ENCODE data around the gene F12. TPM values are rescaled to one million over a fixed set of nuclear protein-coding genes. Genes with fewer than 3 reads are reported as not detected.

The F12 gene
- total RNA-seq, 1 donor = not detected

- H3K4me2 ChIP-seq (ENCODE audit: insufficient read depth, low read length) = no peak overlapping the region
- peaks cover 15% of the 10 kb centered on the region for H4K20me1 ChIP-seq (ENCODE audit: insufficient read depth, low read length)
- TF ChIP-seq, protein P1, sequence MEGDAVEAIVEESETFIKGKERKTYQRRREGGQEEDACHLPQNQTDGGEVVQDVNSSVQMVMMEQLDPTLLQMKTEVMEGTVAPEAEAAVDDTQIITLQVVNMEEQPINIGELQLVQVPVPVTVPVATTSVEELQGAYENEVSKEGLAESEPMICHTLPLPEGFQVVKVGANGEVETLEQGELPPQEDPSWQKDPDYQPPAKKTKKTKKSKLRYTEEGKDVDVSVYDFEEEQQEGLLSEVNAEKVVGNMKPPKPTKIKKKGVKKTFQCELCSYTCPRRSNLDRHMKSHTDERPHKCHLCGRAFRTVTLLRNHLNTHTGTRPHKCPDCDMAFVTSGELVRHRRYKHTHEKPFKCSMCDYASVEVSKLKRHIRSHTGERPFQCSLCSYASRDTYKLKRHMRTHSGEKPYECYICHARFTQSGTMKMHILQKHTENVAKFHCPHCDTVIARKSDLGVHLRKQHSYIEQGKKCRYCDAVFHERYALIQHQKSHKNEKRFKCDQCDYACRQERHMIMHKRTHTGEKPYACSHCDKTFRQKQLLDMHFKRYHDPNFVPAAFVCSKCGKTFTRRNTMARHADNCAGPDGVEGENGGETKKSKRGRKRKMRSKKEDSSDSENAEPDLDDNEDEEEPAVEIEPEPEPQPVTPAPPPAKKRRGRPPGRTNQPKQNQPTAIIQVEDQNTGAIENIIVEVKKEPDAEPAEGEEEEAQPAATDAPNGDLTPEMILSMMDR (IDR thresholded peaks at IDR 0.05; ENCODE audit: extremely low read depth, low read depth, low read length) = no peak
- no peaks in the 10 kb centered on the region for H3K9me3 ChIP-seq (ENCODE audit: low read depth, low read length)
- DNase-seq (ENCODE audit: insufficient read length, low spot score, missing footprints) = peak; percentile 88
- H3K27ac ChIP-seq (ENCODE audit: low read depth, low read length) = no peak overlapping the region
- H3K27me3 ChIP-seq (ENCODE audit: insufficient read depth, low read length) = no peaks in the 10 kb centered on the region
- peaks cover 30% of the 10 kb centered on the region for H3K79me2 ChIP-seq (ENCODE audit: insufficient read depth, low read length)
- peaks cover 16% of the 10 kb centered on the region for H3K36me3 ChIP-seq (ENCODE audit: insufficient read depth, low read length)
- no peak overlapping the region for H2AFZ ChIP-seq (ENCODE audit: low read length)
- H3K4me3 ChIP-seq (ENCODE audit: insufficient read depth, low read length) = no peak overlapping the region
- peaks cover 20% of the 10 kb centered on the region for H3K4me1 ChIP-seq (ENCODE audit: insufficient read depth, low read length)
Observed at GRCh38 chr5:177429248-177430040, 20.1 kb upstream of the F12 start.

- H2AFZ ChIP-seq (ENCODE audit: low read length) = no peak overlapping the region
- no peaks in the 10 kb centered on the region for H3K9me3 ChIP-seq (ENCODE audit: low read depth, low read length)
- no peak overlapping the region for H3K4me2 ChIP-seq (ENCODE audit: insufficient read depth, low read length)
- no peak overlapping the region for H3K27ac ChIP-seq (ENCODE audit: low read depth, low read length)
- H3K36me3 ChIP-seq (ENCODE audit: insufficient read depth, low read length) = peaks cover 12% of the 10 kb centered on the region
- DNase-seq (ENCODE audit: insufficient read length, low spot score, missing footprints) = no peak
- H3K27me3 ChIP-seq (ENCODE audit: insufficient read depth, low read length) = no peaks in the 10 kb centered on the region
- peaks cover 15% of the 10 kb centered on the region for H4K20me1 ChIP-seq (ENCODE audit: insufficient read depth, low read length)
- TF ChIP-seq, protein P1 (IDR thresholded peaks at IDR 0.05; ENCODE audit: extremely low read depth, low read depth, low read length) = no peak
- H3K4me3 ChIP-seq (ENCODE audit: insufficient read depth, low read length) = no peak overlapping the region
- peaks cover 20% of the 10 kb centered on the region for H3K4me1 ChIP-seq (ENCODE audit: insufficient read depth, low read length)
- peaks cover 30% of the 10 kb centered on the region for H3K79me2 ChIP-seq (ENCODE audit: insufficient read depth, low read length)
Observed at GRCh38 chr5:177428574-177429217, 19.3 kb upstream of the F12 start.

- Histone ChIP-seq H3K27ac (ENCODE audit: low read depth, low read length) (no peak overlapping the region), H3K79me2 (ENCODE audit: insufficient read depth, low read length) (peaks cover 30% of the 10 kb centered on the region), H3K4me1 (ENCODE audit: insufficient read depth, low read length) (peaks cover 20% of the 10 kb centered on the region), H2AFZ (ENCODE audit: low read length) (no peak overlapping the region), H4K20me1 (ENCODE audit: insufficient read depth, low read length) (peaks cover 15% of the 10 kb centered on the region), H3K27me3 (ENCODE audit: insufficient read depth, low read length) (no peaks in the 10 kb centered on the region), H3K4me2 (ENCODE audit: insufficient read depth, low read length) (peak overlapping the region; percentile 95), H3K36me3 (ENCODE audit: insufficient read depth, low read length) (peaks cover 9% of the 10 kb centered on the region), H3K9me3 (ENCODE audit: low read depth, low read length) (no peaks in the 10 kb centered on the region), H3K4me3 (ENCODE audit: insufficient read depth, low read length) (peak overlapping the region; percentile 84)
- TF ChIP-seq, protein P1 (IDR thresholded peaks at IDR 0.05; ENCODE audit: extremely low read depth, low read depth, low read length) = no peak
- DNase-seq (ENCODE audit: insufficient read length, low spot score, missing footprints) = peak; percentile 72
Observed at GRCh38 chr5:177427919-177428573, 18.7 kb upstream of the F12 start.

Data from osteoblast (primary cell).